Measurements from ENCODE around the gene RHCE.
"Not testable (repeated sequence)": the region's sequence is repeated elsewhere in the genome, so short reads cannot be mapped to it uniquely, and the experiment has no call there.

Gene RHCE

GRCh38 chr1:25420715-25421114, at the start of gene RHCE:
TSS of gene RHCE (minus strand) at chr1:25420825. CDS start at chr1:25420786, 39 bp downstream.
- DNase-seq: not testable (repeated sequence)

- DNase-seq: no peak
Observed at GRCh38 chr1:25469177-25469576, 48.6 kb upstream of the RHCE start.

GRCh38 chr1:25468033-25468432, 47.4 kb upstream of the RHCE start:
- peak; percentile 29 for DNase-seq

GRCh38 chr1:25467616-25468015, 47.0 kb upstream of the RHCE start:
- no peak for DNase-seq

- DNase-seq: no peak
Observed at GRCh38 chr1:25467193-25467592, 46.6 kb upstream of the RHCE start.

- DNase-seq: no peak
Observed at GRCh38 chr1:25462732-25463131, 42.1 kb upstream of the RHCE start.

- DNase-seq: no peak
Observed at GRCh38 chr1:25461849-25462248, 41.2 kb upstream of the RHCE start.

- DNase-seq: not testable (repeated sequence)
Observed at GRCh38 chr1:25460816-25461215, 40.2 kb upstream of the RHCE start.

GRCh38 chr1:25460020-25460419, 39.4 kb upstream of the RHCE start:
- peak; percentile 68 for DNase-seq

- DNase-seq: no peak
Observed at GRCh38 chr1:25458541-25459298, 38.1 kb upstream of the RHCE start.

- no peak for DNase-seq
Observed at GRCh38 chr1:25456502-25456901, 35.9 kb upstream of the RHCE start.

- no peak for DNase-seq
Observed at GRCh38 chr1:25451908-25452307, 31.3 kb upstream of the RHCE start.

- DNase-seq: no peak
Observed at GRCh38 chr1:25450891-25451290, 30.3 kb upstream of the RHCE start.

GRCh38 chr1:25447547-25447946, 26.9 kb upstream of the RHCE start:
- DNase-seq: no peak

GRCh38 chr1:25445993-25446538, 25.4 kb upstream of the RHCE start:
- no peak for DNase-seq

GRCh38 chr1:25444604-25445003, 24.0 kb upstream of the RHCE start:
- not testable (repeated sequence) for DNase-seq

- DNase-seq: no peak
Observed at GRCh38 chr1:25443030-25443699, 22.5 kb upstream of the RHCE start.

GRCh38 chr1:25442178-25442577, 21.6 kb upstream of the RHCE start:
- DNase-seq: no peak

- no peak for DNase-seq
Observed at GRCh38 chr1:25439287-25439686, 18.7 kb upstream of the RHCE start.

- no peak for DNase-seq
Observed at GRCh38 chr1:25437672-25438071, 17.0 kb upstream of the RHCE start.

- no peak for DNase-seq
Observed at GRCh38 chr1:25435397-25436108, 14.9 kb upstream of the RHCE start.

- no peak for DNase-seq
Observed at GRCh38 chr1:25433389-25434186, 13.0 kb upstream of the RHCE start.

Measured in DMS 273 treated with DMSO at 0.1 percent for 48 hours (cell line).